Forelimb muscle (tissue), 1 donor: ENCODE data around the gene C1orf174. TPM values are rescaled to one million over a fixed set of nuclear protein-coding genes. Genes with fewer than 3 reads are reported as not detected.
"Not testable (repeated sequence)": the region's sequence is repeated elsewhere in the genome, so short reads cannot be mapped to it uniquely, and the experiment has no call there.

Experiments
- DNase-seq: peaks from one replicate; pipeline ENCODE4 v3.0.0-alpha.2; 2013; ENCODE audit warnings: low read depth
- polyA plus RNA-seq: library from polyadenylated mRNA; unstranded; fragments of 120-200 nt; gene quantifications from one replicate; pipeline ENCODE4 v1.2.1, GENCODE V29; 2013; ENCODE audit not compliant: insufficient read length

The C1orf174 gene
- polyA plus RNA-seq, 1 donor, result 14.7 TPM

GRCh38 chr1:3925762-3926161 lies 25.7 kb upstream of the C1orf174 start:
- no peak for DNase-seq

- DNase-seq, result no peak
Measured at GRCh38 chr1:3925256-3925655, 25.2 kb upstream of the C1orf174 start.

GRCh38 chr1:3924825-3925220 lies 24.8 kb upstream of the C1orf174 start:
- DNase-seq, result no peak

GRCh38 chr1:3924186-3924824 lies 24.2 kb upstream of the C1orf174 start:
- no peak for DNase-seq

GRCh38 chr1:3923378-3924185 lies 23.5 kb upstream of the C1orf174 start:
- no peak for DNase-seq

GRCh38 chr1:3922851-3923250 lies 22.8 kb upstream of the C1orf174 start:
- DNase-seq, result no peak

GRCh38 chr1:3922201-3922725 lies 22.2 kb upstream of the C1orf174 start:
- DNase-seq, result no peak

- DNase-seq, result no peak
Measured at GRCh38 chr1:3921765-3922164, 21.7 kb upstream of the C1orf174 start.

- no peak for DNase-seq
Measured at GRCh38 chr1:3919706-3920105, 19.6 kb upstream of the C1orf174 start.

GRCh38 chr1:3918966-3919611 lies 19.0 kb upstream of the C1orf174 start:
- no peak for DNase-seq

GRCh38 chr1:3918359-3918758 lies 18.3 kb upstream of the C1orf174 start:
- DNase-seq, result not testable (repeated sequence)

GRCh38 chr1:3917761-3918160 lies 17.7 kb upstream of the C1orf174 start:
- DNase-seq, result no peak

- DNase-seq, result no peak
Measured at GRCh38 chr1:3915551-3916121, 15.6 kb upstream of the C1orf174 start.

GRCh38 chr1:3914911-3915310 lies 14.8 kb upstream of the C1orf174 start:
- no peak for DNase-seq

GRCh38 chr1:3914331-3914851 lies 14.3 kb upstream of the C1orf174 start:
- DNase-seq, result no peak

- no peak for DNase-seq
Measured at GRCh38 chr1:3912809-3913685, 13.0 kb upstream of the C1orf174 start.

GRCh38 chr1:3911981-3912808 lies 12.1 kb upstream of the C1orf174 start:
- DNase-seq, result no peak

- no peak for DNase-seq
Measured at GRCh38 chr1:3910857-3911845, 11.1 kb upstream of the C1orf174 start.
